Mucosa of stomach (tissue), 1 donor: ENCODE results near the gene BSG.
"Not testable (repeated sequence)": the region's sequence is repeated elsewhere in the genome, so short reads cannot be mapped to it uniquely, and the experiment has no call there.

ENCODE experiments used
- H3K27me3 ChIP-seq: one replicate; pipeline ENCODE4 v1.7.0; 2013; ENCODE audit warnings: mild to moderate bottlenecking, low read length; ENCODE audit not compliant: control insufficient read depth, insufficient read depth
- H3K36me3 ChIP-seq: one replicate; pipeline ENCODE4 v1.7.0; 2013; ENCODE audit warnings: low read length; ENCODE audit not compliant: control insufficient read depth, insufficient read depth
- H3K4me1 ChIP-seq: one replicate; pipeline ENCODE4 v1.7.0; 2013; ENCODE audit warnings: mild to moderate bottlenecking, low read length; ENCODE audit not compliant: control insufficient read depth, insufficient read depth
- H3K4me3 ChIP-seq: one replicate; pipeline ENCODE4 v1.7.0; 2013; ENCODE audit warnings: low read length
- H3K9ac ChIP-seq: one replicate; pipeline ENCODE4 v1.7.0; 2013; ENCODE audit warnings: mild to moderate bottlenecking, low read length, moderate library complexity
- H3K9me3 ChIP-seq: one replicate; pipeline ENCODE4 v1.7.0; 2013; ENCODE audit warnings: mild to moderate bottlenecking, low read length, moderate library complexity; ENCODE audit not compliant: control insufficient read depth
- donor health status: Pancreatic carcinoma.

The BSG gene

GRCh38 chr19:579842-580155, 7.4 kb downstream of the BSG start:
- peaks cover 24% of the 10 kb centered on the region for H3K4me1 ChIP-seq
- H3K4me3 ChIP-seq: no peak overlapping the region
- no peaks in the 10 kb centered on the region for H3K9me3 ChIP-seq
- H3K27me3 ChIP-seq: no peaks in the 10 kb centered on the region
- H3K9ac ChIP-seq: no peak overlapping the region
- no peaks in the 10 kb centered on the region for H3K36me3 ChIP-seq

DNA sequence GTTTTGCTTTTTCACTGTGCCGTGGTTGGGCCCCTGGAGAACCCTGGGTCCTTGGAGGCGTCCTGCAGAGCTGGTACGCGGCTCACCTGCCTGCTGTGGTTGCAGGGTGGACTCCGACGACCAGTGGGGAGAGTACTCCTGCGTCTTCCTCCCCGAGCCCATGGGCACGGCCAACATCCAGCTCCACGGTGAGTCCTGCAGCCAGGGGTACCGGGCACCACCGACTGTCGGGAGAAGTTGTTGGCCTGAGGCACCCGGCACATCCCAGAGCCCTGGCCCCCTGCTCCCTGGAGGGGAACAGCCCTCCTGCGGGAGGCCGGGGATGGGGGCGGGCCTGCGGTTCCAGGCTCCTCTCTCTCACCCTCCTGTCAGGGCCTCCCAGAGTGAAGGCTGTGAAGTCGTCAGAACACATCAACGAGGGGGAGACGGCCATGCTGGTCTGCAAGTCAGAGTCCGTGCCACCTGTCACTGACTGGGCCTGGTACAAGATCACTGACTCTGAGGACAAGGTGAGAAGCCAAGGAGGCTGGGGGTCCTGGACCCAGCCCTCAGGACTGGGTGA, 8.0 kb downstream of the BSG start:
- Histone ChIP-seq H3K4me1 (peaks cover 18% of the 10 kb centered on the region), H3K4me3 (no peak overlapping the region), H3K27me3 (no peaks in the 10 kb centered on the region), H3K9ac (no peak overlapping the region), H3K36me3 (no peaks in the 10 kb centered on the region), H3K9me3 (no peaks in the 10 kb centered on the region)

DNA sequence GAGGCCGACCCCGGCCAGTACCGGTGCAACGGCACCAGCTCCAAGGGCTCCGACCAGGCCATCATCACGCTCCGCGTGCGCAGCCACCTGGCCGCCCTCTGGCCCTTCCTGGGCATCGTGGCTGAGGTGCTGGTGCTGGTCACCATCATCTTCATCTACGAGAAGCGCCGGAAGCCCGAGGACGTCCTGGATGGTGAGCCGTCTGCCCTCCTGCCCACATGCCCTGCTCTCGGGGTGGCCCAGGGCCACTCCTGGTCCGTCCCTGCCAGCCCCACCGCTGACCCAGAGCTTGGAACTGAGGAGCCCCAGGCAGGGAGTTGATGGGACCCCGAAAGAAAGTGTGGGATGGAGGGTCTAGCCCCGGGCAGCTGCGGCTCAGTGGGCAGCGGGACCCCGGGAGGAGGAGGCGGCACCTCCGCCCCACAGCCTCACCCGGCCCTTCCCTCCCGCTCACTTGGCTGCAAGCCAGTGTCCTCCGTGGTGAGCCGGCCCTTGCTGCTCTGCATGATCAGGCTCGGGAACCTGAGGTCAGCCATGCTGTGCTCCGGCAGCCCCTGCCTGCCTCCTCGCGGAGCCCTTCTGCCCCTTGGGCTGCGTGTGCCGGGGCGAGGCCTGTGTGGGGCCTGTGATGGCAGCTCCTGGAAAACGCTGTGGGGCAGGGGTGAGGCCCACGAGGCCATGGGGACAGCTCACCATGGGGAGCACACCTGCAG, 9.2 kb downstream of the BSG start:
- Histone ChIP-seq H3K4me3 (no peak overlapping the region), H3K4me1 (peaks cover 8% of the 10 kb centered on the region), H3K36me3 (no peaks in the 10 kb centered on the region), H3K9ac (no peak overlapping the region), H3K9me3 (no peaks in the 10 kb centered on the region), H3K27me3 (no peaks in the 10 kb centered on the region)

- Histone ChIP-seq H3K4me1 (no peaks in the 10 kb centered on the region), H3K27me3 (no peaks in the 10 kb centered on the region), H3K36me3 (no peaks in the 10 kb centered on the region), H3K4me3 (no peak overlapping the region), H3K9ac (no peak overlapping the region), H3K9me3 (no peaks in the 10 kb centered on the region)
Measured at GRCh38 chr19:582497-583197, 10.3 kb downstream of the BSG start.

GRCh38 chr19:583198-583967, 11.0 kb downstream of the BSG start:
- Histone ChIP-seq H3K4me1 (peaks cover 5% of the 10 kb centered on the region), H3K27me3 (peaks cover 7% of the 10 kb centered on the region), H3K4me3 (no peak overlapping the region), H3K9me3 (no peaks in the 10 kb centered on the region), H3K36me3 (no peaks in the 10 kb centered on the region), H3K9ac (no peak overlapping the region)

- H3K36me3 ChIP-seq: no peaks in the 10 kb centered on the region
- H3K9me3 ChIP-seq: no peaks in the 10 kb centered on the region
- no peak overlapping the region for H3K9ac ChIP-seq
- peaks cover 8% of the 10 kb centered on the region for H3K4me1 ChIP-seq
- no peak overlapping the region for H3K4me3 ChIP-seq
- H3K27me3 ChIP-seq: peaks cover 13% of the 10 kb centered on the region
Measured at GRCh38 chr19:583968-584239, 11.5 kb downstream of the BSG start.

DNA sequence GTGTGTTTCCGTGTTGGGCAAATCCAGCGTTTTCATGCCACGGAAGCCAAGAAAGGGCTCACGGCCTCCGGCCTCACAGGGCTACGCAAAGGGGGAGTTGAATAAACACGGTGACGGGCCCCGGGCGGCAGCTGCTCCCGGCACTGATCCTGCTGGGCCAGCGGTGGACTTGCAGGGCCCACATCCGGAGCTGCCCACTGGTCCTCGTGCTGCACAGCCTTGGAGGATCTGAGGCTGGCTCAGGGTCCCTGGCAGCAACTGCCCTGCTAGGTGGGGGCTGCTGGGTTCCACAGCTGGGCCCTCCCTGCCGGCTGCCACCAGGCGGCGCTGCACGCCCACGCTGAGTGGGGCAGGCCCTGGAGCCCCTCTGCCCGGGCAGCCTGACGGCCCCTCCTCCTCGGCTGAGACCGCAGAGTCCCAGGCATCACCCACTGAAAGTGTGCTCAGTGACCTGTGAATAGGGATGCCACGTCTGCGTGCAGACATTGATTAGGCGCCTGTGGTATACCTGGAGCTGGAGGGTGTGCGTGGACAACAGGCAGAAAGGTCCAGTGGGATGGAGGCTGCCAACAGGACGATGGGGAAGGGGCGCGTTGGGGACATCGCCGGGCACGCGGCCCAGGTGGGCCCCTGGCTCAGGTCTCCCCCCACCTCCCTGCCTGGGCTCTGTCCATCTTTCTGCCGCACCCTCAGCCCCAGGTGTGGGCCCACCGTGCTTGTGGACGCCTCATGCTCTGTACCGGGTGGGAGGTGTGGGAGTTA, 12.0 kb downstream of the BSG start:
- peaks cover 12% of the 10 kb centered on the region for H3K4me1 ChIP-seq
- H3K27me3 ChIP-seq: peaks cover 18% of the 10 kb centered on the region
- H3K9me3 ChIP-seq: no peaks in the 10 kb centered on the region
- no peak overlapping the region for H3K9ac ChIP-seq
- no peak overlapping the region for H3K4me3 ChIP-seq
- no peaks in the 10 kb centered on the region for H3K36me3 ChIP-seq

GRCh38 chr19:585146-585545, 12.8 kb downstream of the BSG start:
- H3K4me3 ChIP-seq, H3K36me3 ChIP-seq, H3K9ac ChIP-seq, H3K9me3 ChIP-seq: not testable (repeated sequence)
- H3K4me1 ChIP-seq: peaks cover 12% of the 10 kb centered on the region
- peaks cover 18% of the 10 kb centered on the region for H3K27me3 ChIP-seq

DNA sequence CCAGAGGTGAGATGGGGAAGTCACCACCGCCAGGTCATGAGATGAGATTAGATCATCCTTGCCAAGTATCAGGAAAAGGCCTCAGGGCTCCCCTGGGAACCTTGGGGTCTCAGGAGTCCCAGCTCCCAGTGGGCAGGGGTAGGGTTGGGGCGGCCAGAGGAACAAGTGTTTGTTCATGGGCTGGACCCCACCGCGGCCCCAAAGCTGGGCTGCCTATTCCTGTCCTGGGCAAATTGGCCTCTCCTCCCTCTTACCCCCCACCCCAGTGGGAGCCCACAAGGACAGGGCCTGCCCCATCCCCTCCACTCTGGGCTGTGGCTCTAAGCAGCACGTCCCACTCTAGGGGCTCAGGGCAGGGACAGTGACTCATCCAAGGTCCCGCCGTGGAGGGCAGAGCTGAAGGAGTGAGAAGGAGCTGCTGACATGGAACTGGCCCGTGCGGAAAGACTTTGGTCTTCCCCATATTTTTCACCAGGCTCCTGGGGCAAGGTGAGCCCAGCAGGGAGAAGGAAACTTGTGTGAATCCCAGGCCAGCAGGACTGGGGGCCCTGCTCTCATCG, 13.2 kb downstream of the BSG start:
- Histone ChIP-seq H3K4me1 (peaks cover 12% of the 10 kb centered on the region), H3K36me3 (no peaks in the 10 kb centered on the region), H3K27me3 (peaks cover 22% of the 10 kb centered on the region), H3K4me3 (no peak overlapping the region), H3K9ac (no peak overlapping the region), H3K9me3 (no peaks in the 10 kb centered on the region)

- Histone ChIP-seq H3K9me3 (no peaks in the 10 kb centered on the region), H3K36me3 (no peaks in the 10 kb centered on the region), H3K27me3 (peaks cover 37% of the 10 kb centered on the region), H3K4me1 (peaks cover 12% of the 10 kb centered on the region), H3K9ac (no peak overlapping the region), H3K4me3 (no peak overlapping the region)
Measured at GRCh38 chr19:588093-588740, 15.8 kb downstream of the BSG start.
